ENCODE results near the gene RBP2. TPM values are rescaled to one million over a fixed set of nuclear protein-coding genes. Genes with fewer than 3 reads are reported as not detected.

The RBP2 gene
- total and polyA plus RNA-seq, 9 of the 15 experiments (the other 6 are each of a cell fraction or from before 2014, with no cell fraction given): not detected

- TF ChIP-seq RREB1 (CRISPR knock-in tag; IDR thresholded peaks at IDR 0.05) (no peak), CHD2 (IDR thresholded peaks at IDR 0.05; ENCODE audit: low read depth, low read length) (no peak), E2F6 (IDR thresholded peaks at IDR 0.05; ENCODE audit: borderline replicate concordance in 1 of 2, extremely low read depth in 1 of 2, insufficient read depth in 1 of 2, insufficient read length in 1 of 2, low read depth in 1 of 2, low read length in 1 of 2, poor library complexity in 1 of 2, severe bottlenecking in 1 of 2) (peak; percentile 37 to 89), ZBTB17 (CRISPR knock-in tag; IDR thresholded peaks at IDR 0.05) (peak; percentile 94), ZNF263 (CRISPR knock-in tag; IDR thresholded peaks at IDR 0.05; ENCODE audit: borderline replicate concordance) (peak; percentile 34; the same call in 1 of the 2 replicates), ETV6 (IDR thresholded peaks at IDR 0.05; ENCODE audit: borderline replicate concordance in 1 of 2, low read depth in 2 of 2, low read length in 1 of 2) (no peak), ETV6 (CRISPR knock-in tag; IDR thresholded peaks at IDR 0.05; ENCODE audit: borderline replicate concordance) (0 out of 2 replicates have a peak, but pooled peaks have one; percentile 45), PHF8 (IDR thresholded peaks at IDR 0.05; ENCODE audit: borderline replicate concordance, low read length) (peak; percentile 32; the same call in 1 of the 2 replicates), MEF2D (tag; conservative IDR thresholded peaks at IDR 0.05; ENCODE audit: low read depth) (no peak), MYC (IDR thresholded peaks at IDR 0.05; ENCODE audit: low read depth, low read length) (peak; percentile 93), MYC (CRISPR knock-in tag; IDR thresholded peaks at IDR 0.05; ENCODE audit: borderline replicate concordance, low read depth) (no peak), L3MBTL2 (IDR thresholded peaks at IDR 0.05) (peak; percentile 79), JUND (IDR thresholded peaks at IDR 0.05; ENCODE audit: borderline replicate concordance, low read depth, low read length) (peak; percentile 31; the same call in 1 of the 2 replicates), JUND (tag; IDR thresholded peaks at IDR 0.05; ENCODE audit: borderline replicate concordance, low read depth, low read length) (no peak), MLLT1 (IDR thresholded peaks at IDR 0.05) (peak in 1 of 2 experiments; percentile 82; a peak in 2 of 4 replicates), FOXP1 (CRISPR knock-in tag; IDR thresholded peaks at IDR 0.05) (peak; percentile 22; the same call in 1 of the 2 replicates), RAD21 (CRISPR knock-in tag; conservative IDR thresholded peaks at IDR 0.05 in 1 of 2, IDR thresholded peaks at IDR 0.05 in 1 of 2) (peak; percentile 56 to 75)
- TF ChIP-seq, protein P1, sequence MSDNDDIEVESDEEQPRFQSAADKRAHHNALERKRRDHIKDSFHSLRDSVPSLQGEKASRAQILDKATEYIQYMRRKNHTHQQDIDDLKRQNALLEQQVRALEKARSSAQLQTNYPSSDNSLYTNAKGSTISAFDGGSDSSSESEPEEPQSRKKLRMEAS (CRISPR knock-in tag; IDR thresholded peaks at IDR 0.05): peak; percentile 97
These were observed 43.9 kb upstream of the RBP2 start (continued) for GRCh38 chr3:139519998-139520737.

All from K562 (cell line).